Bronchial smooth muscle cell (primary cell): Measurements from ENCODE around the gene GUF1. TPM values are rescaled to one million over a fixed set of nuclear protein-coding genes. Genes with fewer than 3 reads are reported as not detected.

Experiments used
- total RNA-seq: library from RNA; depleted of rRNA; stranded (reverse); fragments of >200 nt; gene quantifications from 2 replicates; pipeline ENCODE4 v1.2.1, GENCODE V29; 2014

GUF1 gene, protein sequence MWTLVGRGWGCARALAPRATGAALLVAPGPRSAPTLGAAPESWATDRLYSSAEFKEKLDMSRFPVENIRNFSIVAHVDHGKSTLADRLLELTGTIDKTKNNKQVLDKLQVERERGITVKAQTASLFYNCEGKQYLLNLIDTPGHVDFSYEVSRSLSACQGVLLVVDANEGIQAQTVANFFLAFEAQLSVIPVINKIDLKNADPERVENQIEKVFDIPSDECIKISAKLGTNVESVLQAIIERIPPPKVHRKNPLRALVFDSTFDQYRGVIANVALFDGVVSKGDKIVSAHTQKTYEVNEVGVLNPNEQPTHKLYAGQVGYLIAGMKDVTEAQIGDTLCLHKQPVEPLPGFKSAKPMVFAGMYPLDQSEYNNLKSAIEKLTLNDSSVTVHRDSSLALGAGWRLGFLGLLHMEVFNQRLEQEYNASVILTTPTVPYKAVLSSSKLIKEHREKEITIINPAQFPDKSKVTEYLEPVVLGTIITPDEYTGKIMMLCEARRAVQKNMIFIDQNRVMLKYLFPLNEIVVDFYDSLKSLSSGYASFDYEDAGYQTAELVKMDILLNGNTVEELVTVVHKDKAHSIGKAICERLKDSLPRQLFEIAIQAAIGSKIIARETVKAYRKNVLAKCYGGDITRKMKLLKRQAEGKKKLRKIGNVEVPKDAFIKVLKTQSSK
- total RNA-seq: 5.2 and 7.6 TPM in 2 replicates

DNA sequence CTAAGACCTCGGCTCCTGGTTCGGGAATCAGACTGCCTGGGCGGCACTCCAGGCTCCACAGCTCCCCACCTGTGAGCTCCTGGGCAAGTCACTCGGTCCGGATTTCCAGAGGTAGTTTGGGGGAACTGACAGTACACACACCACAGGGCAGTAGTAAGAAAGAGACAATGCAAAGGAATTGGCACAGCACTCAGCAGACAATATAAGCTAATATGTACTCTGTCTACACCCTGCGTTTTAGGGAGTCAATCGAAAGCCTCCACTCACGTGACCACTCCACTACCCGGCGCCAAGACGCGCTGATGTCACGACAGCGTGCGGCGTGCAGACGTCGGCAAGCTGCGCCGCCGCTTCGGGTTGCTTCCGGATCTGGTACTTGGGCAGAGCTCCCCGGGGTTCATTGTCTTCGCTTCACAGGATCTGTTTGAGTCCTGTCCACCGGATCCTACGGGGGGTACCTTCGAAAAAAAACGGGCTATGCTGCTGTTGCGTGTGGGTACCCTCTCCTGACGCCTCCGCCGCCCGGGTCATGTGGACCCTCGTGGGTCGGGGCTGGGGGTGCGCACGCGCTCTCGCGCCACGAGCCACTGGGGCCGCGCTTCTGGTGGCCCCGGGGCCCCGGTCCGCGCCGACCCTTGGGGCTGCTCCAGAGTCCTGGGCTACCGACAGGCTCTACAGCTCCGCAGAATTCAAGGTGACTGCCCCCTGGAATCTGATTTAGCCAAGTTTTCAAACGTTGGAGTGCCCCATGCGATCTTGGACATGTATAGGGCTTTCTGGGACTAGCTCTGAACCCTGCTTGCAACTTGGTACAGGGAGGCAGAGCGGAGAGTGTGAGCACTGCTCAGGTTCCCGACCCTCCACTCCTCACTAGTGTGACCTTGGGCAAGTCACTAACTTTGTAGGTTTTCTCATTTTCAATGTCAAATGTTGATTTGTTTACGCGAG is at the start of gene GUF1:
Gene GUF1, plus strand, starts transcription at position 327 of the 948 bp plus-strand sequence. Its CDS starts 203 bp downstream, at position 530.

GRCh38 chr4:44651425-44651824 is 26.8 kb upstream of the GUF1 start, which contains the start of gene YIPF7:
TSS of gene YIPF7 (minus strand) at chr4:44651625. CDS start at chr4:44650100, 1,525 bp downstream.

DNA sequence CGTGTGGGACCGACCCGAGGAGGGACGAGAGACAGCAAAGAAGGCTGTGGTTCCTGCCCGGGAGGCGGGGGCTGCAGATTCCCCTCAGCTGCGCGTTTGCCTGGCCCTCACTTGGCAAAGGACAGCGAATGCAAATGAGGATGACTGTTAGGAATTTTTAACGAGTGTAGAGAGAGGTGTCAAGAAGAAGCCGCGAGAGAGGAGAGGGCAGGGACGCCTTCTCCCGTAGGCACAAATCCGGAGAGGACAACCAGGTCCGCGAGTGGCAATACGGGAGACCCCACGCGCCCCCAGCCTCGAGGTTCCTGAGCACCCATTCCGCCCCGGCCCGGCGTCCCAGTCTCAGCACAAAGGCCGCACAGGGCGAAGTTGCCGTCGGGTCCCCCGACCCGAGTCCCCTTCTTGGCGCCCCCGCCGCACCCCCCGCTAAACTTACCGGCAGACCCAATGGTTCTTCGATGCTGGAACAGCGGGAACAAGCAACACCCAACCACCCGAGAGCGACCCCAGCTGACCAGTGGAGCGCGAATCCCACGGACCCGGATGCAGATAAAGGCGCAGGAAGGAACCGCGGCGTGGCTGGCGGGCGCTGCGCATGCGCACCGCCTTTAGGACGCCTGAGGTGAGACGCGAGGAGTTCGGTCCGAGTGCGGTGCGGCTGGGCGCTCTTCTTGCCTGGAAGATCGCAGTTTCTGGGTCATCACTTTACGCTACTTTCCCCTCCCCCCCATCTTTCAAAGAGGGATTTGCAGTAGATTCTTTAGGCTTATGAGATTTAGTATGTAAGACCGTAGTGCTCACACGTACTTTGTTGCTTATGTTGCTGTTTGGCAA is 48.0 kb downstream of the GUF1 start, which contains the start of gene GNPDA2:
Gene GNPDA2, minus strand, starts transcription at position 519 of the 834 bp plus-strand sequence. CDS start 4,349 bp downstream, outside the sequence.

Other genes starting within 250 kb of the GUF1 start
- gene KCTD8, start 229.6 kb upstream of the GUF1 start, total RNA-seq: 0.32 TPM in 1 of 2 replicates, not detected in the other
- 0.09 TPM in 1 of 2 replicates, not detected in the other for gene YIPF7, start 26.8 kb upstream of the GUF1 start, total RNA-seq
- gene GNPDA2, start 48.1 kb downstream of the GUF1 start, total RNA-seq: 24.6 and 27.4 TPM in 2 replicates